GM21423 (cell line): ENCODE results near the gene KRT72.

Experiments
- ATAC-seq: cut with Tn5 transposase; IDR thresholded peaks from one replicate; pipeline ENCODE4 v1.9.1; 2021; ENCODE audit warnings: mild to moderate bottlenecking, moderate library complexity; ENCODE audit not compliant: unreplicated experiment

KRT72 gene

GRCh38 chr12:52543985-52544883 is 57.0 kb downstream of the KRT72 start:
- ATAC-seq = no peak

- no peak for ATAC-seq
Observed at GRCh38 chr12:52542785-52543318, 58.4 kb downstream of the KRT72 start.

- ATAC-seq = no peak
Observed at GRCh38 chr12:52542157-52542556, 59.1 kb downstream of the KRT72 start.

- no peak for ATAC-seq
Observed at GRCh38 chr12:52541709-52542108, 59.6 kb downstream of the KRT72 start.

- ATAC-seq = no peak
Observed at GRCh38 chr12:52540531-52540930, 60.7 kb downstream of the KRT72 start.

- no peak for ATAC-seq
Observed at GRCh38 chr12:52539821-52540173, 61.5 kb downstream of the KRT72 start.

GRCh38 chr12:52539083-52539820 is 62.0 kb downstream of the KRT72 start:
- ATAC-seq = no peak

- no peak for ATAC-seq
Observed at GRCh38 chr12:52537101-52537500, 64.2 kb downstream of the KRT72 start.
